ENCODE results near the gene WWOX. TPM values are rescaled to one million over a fixed set of nuclear protein-coding genes. Genes with fewer than 3 reads are reported as not detected.

WWOX gene
- total RNA-seq, 1 donor from 2014 or later: 8.9 TPM

- TF ChIP-seq CTCF (IDR thresholded peaks at IDR 0.05; ENCODE audit: borderline replicate concordance): no peak
- Histone ChIP-seq H3K4me3 (no peak overlapping the region), H3K27me3 (ENCODE audit: low read depth) (no peaks in the 10 kb centered on the region), H3K27ac (replicated peaks) (no peak overlapping the region), H3K36me3 (no peaks in the 10 kb centered on the region), H3K9me3 (replicated peaks) (peaks cover 7% of the 10 kb centered on the region), H3K4me1 (no peaks in the 10 kb centered on the region)
- intact Hi-C loops (cut with micrococcal nuclease): no loop called here
- DNase-seq: no peak
Measured at GRCh38 chr16:78570399-78571141, 471.1 kb downstream of the WWOX start.

GRCh38 chr16:78571434-78571833, 472.0 kb downstream of the WWOX start:
- Histone ChIP-seq H3K4me1 (no peaks in the 10 kb centered on the region), H3K4me3 (no peak overlapping the region), H3K9me3 (replicated peaks) (peaks cover 7% of the 10 kb centered on the region), H3K27me3 (ENCODE audit: low read depth) (no peaks in the 10 kb centered on the region), H3K27ac (replicated peaks) (no peak overlapping the region), H3K36me3 (no peaks in the 10 kb centered on the region)
- no peak for DNase-seq
- TF ChIP-seq CTCF (IDR thresholded peaks at IDR 0.05; ENCODE audit: borderline replicate concordance): no peak
- intact Hi-C loops (cut with micrococcal nuclease): no loop called here

- Histone ChIP-seq H3K27ac (replicated peaks) (no peak overlapping the region), H3K36me3 (no peaks in the 10 kb centered on the region), H3K4me1 (no peaks in the 10 kb centered on the region), H3K4me3 (no peak overlapping the region), H3K9me3 (replicated peaks) (peaks cover 7% of the 10 kb centered on the region), H3K27me3 (ENCODE audit: low read depth) (no peaks in the 10 kb centered on the region)
- no peak for TF ChIP-seq CTCF (IDR thresholded peaks at IDR 0.05; ENCODE audit: borderline replicate concordance)
- no peak for DNase-seq
- intact Hi-C loops (cut with micrococcal nuclease): no loop called here
Measured at GRCh38 chr16:78571898-78572358, 472.5 kb downstream of the WWOX start.

- intact Hi-C loops (cut with micrococcal nuclease): no loop called here
- peaks cover 7% of the 10 kb centered on the region for H3K9me3 ChIP-seq (replicated peaks)
- no peak overlapping the region for H3K27ac ChIP-seq (replicated peaks)
- no peaks in the 10 kb centered on the region for H3K36me3 ChIP-seq
- TF ChIP-seq CTCF (IDR thresholded peaks at IDR 0.05; ENCODE audit: borderline replicate concordance): no peak
- H3K4me3 ChIP-seq: no peak overlapping the region
- no peak for DNase-seq
- no peaks in the 10 kb centered on the region for H3K27me3 ChIP-seq (ENCODE audit: low read depth)
- H3K4me1 ChIP-seq: no peaks in the 10 kb centered on the region
Measured at GRCh38 chr16:78574571-78574970, 475.1 kb downstream of the WWOX start.

- intact Hi-C loops (cut with micrococcal nuclease): no loop called here
- Histone ChIP-seq H3K4me3 (no peak overlapping the region), H3K36me3 (no peaks in the 10 kb centered on the region), H3K27me3 (ENCODE audit: low read depth) (no peaks in the 10 kb centered on the region), H3K9me3 (replicated peaks) (peaks cover 7% of the 10 kb centered on the region), H3K27ac (replicated peaks) (no peak overlapping the region), H3K4me1 (no peaks in the 10 kb centered on the region)
- TF ChIP-seq CTCF (IDR thresholded peaks at IDR 0.05; ENCODE audit: borderline replicate concordance): no peak
- no peak for DNase-seq
Measured at GRCh38 chr16:78576941-78577340, 477.5 kb downstream of the WWOX start.

All from left ventricle myocardium inferior (tissue), 1 donor.